Stomach (tissue), 4 donors: Measurements from ENCODE around the gene OR5T2.

ENCODE experiments used
- POLR2A ChIP-seq, 4 donors: fragments of 450-650 bp; IDR thresholded peaks; one replicate each; pipeline ENCODE4 v1.6.1; 2016; ENCODE audit warnings: antibody characterized with exemption in 4 of 4, control low read depth in 2 of 4, mild to moderate bottlenecking in 1 of 4, moderate library complexity in 1 of 4
- TF ChIP-seq, protein P1 (sequence below), 7 experiments: fragments of 450-650 bp in 4 of 7; fragments of 200-600 bp in 3 of 7; sonication (generic) in 3 of 7; IDR thresholded peaks; one replicate each; pipeline ENCODE4 v1.5.1; 2016 to 2019; ENCODE audit warnings: antibody characterized with exemption in 7 of 7, control low read depth in 2 of 7, mild to moderate bottlenecking in 1 of 7

DNA sequence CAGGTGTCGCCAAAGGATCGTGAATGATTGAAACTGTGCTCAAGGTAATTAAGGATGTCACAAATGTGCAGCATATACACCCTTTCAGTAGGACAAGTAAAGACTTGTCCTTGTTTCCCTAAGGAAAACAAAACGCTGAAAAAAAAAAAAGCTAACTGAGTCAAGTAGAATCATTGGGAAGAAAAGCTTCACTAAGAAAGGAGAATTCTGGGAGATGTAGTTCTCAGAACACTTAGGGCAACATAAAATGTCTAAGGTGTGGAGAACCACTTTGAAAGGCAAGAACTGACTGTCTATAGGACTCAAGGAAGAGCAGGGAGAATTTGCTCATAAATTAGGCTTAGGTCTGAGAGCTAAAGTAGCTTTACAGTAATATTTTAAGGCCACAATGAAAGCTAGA, 37.0 kb upstream of the OR5T2 start:
- TF ChIP-seq, protein P1, sequence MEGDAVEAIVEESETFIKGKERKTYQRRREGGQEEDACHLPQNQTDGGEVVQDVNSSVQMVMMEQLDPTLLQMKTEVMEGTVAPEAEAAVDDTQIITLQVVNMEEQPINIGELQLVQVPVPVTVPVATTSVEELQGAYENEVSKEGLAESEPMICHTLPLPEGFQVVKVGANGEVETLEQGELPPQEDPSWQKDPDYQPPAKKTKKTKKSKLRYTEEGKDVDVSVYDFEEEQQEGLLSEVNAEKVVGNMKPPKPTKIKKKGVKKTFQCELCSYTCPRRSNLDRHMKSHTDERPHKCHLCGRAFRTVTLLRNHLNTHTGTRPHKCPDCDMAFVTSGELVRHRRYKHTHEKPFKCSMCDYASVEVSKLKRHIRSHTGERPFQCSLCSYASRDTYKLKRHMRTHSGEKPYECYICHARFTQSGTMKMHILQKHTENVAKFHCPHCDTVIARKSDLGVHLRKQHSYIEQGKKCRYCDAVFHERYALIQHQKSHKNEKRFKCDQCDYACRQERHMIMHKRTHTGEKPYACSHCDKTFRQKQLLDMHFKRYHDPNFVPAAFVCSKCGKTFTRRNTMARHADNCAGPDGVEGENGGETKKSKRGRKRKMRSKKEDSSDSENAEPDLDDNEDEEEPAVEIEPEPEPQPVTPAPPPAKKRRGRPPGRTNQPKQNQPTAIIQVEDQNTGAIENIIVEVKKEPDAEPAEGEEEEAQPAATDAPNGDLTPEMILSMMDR (IDR thresholded peaks at IDR 0.05), result no peak
- no peak for TF ChIP-seq POLR2A (IDR thresholded peaks at IDR 0.05)
